ENCODE data around the gene PPP4R3A.

DNA sequence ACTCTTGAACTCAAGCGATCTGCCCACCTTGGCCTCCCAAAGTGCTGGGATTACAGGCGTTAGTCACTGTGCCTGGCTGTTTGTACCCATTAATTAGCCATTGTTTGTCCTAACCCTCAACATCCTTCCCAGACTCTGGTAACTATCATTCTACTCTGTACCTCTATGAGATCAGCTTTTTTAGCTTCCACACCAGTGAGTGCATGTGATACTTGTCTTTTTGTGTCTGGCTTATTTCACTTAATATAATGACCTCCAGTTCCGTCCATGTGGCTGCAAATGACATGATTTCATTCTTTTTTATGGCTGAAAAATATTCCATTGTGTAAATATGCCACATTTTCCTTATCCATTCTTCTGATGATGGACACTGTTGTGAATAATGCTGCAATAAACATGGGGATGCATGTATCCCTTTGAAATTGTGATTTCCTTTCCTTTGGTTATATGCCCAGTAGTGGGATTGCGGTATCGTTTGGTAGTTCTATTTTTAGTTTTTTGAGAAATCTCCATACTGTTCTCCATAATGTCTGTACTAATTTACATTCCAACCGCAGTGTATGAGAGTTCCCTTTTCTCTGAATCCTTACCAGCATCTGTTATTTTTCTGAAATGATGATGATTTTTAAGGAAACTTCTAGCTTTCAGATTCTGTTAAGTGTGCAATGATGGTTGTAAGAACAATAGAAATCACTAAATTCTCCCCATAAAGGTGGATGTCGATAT is 6.7 kb upstream of the PPP4R3A start:
- TF ChIP-seq, protein P1, sequence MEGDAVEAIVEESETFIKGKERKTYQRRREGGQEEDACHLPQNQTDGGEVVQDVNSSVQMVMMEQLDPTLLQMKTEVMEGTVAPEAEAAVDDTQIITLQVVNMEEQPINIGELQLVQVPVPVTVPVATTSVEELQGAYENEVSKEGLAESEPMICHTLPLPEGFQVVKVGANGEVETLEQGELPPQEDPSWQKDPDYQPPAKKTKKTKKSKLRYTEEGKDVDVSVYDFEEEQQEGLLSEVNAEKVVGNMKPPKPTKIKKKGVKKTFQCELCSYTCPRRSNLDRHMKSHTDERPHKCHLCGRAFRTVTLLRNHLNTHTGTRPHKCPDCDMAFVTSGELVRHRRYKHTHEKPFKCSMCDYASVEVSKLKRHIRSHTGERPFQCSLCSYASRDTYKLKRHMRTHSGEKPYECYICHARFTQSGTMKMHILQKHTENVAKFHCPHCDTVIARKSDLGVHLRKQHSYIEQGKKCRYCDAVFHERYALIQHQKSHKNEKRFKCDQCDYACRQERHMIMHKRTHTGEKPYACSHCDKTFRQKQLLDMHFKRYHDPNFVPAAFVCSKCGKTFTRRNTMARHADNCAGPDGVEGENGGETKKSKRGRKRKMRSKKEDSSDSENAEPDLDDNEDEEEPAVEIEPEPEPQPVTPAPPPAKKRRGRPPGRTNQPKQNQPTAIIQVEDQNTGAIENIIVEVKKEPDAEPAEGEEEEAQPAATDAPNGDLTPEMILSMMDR (IDR thresholded peaks at IDR 0.05) = no peak
- no peak for TF ChIP-seq ZFX (IDR thresholded peaks at IDR 0.05; ENCODE audit: borderline replicate concordance)

Measured in 22Rv1 (cell line).